ENCODE data around the gene ZNF444.
A peak's percentile ranks its signal among the peaks of the same experiment; 100 is the strongest.

The ZNF444 gene

DNA sequence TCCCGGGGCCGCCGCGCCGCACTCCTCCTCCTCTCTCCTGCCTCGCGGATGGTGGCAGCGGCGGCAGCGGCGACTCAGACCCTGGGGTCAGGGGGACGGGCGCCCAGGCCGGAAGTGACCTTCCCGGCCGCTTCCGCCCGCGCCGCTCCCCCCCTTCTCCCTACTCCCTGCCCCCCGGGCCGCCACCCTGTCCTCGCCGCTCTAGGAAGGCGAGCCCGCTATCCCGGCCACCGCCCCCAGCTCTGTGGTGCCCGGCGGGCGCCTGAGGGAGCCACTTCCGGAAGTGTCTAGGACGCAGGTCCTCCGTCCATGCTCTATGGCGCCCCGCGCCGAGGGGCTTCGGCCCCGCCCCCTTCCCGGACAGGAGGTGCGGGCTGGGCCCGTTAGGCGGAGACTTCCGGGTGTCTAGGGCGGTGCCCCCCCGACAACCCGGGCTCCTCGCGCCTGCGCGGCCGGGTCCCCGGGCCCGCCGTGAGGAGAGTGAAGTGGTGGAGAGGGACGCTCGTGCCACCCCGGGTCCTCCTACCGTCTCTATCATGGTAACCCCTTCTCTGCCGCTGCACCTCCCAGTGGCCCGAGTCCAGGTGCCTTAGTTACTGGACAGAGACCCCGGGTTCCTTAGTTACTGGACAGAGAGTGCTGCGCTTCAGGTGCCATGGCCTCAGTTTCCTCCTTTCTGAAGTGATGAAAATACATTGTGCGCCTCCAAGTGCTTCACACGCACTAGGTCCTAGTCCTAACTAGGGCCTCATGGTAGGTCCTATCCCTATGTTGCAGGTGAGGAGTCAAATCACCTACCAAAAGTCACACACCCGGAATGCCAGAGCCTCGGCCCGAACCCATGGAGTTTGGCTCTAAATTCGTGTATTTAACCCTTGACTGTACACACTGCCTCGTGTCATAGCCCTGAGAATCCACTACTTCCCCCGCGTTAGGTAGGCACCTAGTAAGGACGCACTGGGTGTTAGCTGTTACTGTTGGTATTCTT, 19.6 kb upstream of the ZNF444 start, which contains the start of gene ZNF787:
ZNF787 (minus strand) TSS at position 116 of the 988 bp plus-strand sequence. CDS start 18,078 bp downstream, outside the sequence.
- peak; percentile 92 for DNase-seq (ENCODE audit: low read depth, low spot score)

DNA sequence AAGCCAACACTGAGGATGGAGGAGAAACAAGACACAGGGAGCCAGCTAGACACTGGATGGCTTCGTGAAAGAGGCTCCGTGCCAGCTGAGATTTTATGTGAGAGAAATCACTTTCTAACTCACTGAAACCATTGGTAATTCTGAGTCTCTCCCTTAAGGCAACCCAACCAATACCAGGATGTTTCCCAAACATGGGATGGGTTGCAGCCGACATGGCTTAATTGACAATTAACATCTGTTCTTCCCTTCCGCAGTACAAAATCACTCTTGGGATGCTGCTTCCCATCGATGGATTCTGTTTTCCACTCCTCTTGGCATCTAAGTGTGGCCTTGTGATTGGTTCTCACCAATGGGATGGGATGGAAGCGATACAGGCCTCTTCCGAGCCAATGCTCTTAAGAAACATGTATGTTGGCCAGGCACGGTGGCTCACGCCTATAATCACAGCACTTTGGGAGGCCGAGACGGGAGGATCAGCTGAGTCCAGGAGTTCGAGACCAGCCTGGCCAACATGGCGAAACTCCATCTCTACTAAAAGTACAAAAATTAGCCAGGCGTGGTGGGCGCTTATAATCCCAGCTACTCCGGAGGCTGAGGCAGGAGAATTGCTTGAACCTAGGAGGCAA, 17.7 kb upstream of the ZNF444 start:
- DNase-seq (ENCODE audit: low read depth, low spot score) = no peak

DNA sequence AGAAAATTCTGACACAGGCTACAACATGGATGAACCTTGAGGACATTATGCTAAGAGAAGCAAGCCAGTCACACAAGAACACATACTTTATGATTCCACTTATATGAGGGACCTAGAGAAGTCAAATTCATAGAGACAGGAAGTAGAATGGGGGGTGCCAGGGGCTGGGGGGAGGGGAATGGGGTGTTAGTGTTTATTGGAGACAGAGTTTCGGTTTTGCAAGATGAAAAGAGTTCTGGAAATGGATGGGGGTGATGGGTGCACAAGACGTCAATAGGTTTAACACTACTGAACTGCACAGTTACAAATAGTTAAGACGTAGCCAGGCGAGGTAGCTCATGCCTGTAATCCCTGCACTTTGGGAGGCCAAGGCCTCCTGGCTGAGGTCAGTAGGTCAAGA, 16.5 kb upstream of the ZNF444 start:
- DNase-seq (ENCODE audit: low read depth, low spot score) = no peak

DNA sequence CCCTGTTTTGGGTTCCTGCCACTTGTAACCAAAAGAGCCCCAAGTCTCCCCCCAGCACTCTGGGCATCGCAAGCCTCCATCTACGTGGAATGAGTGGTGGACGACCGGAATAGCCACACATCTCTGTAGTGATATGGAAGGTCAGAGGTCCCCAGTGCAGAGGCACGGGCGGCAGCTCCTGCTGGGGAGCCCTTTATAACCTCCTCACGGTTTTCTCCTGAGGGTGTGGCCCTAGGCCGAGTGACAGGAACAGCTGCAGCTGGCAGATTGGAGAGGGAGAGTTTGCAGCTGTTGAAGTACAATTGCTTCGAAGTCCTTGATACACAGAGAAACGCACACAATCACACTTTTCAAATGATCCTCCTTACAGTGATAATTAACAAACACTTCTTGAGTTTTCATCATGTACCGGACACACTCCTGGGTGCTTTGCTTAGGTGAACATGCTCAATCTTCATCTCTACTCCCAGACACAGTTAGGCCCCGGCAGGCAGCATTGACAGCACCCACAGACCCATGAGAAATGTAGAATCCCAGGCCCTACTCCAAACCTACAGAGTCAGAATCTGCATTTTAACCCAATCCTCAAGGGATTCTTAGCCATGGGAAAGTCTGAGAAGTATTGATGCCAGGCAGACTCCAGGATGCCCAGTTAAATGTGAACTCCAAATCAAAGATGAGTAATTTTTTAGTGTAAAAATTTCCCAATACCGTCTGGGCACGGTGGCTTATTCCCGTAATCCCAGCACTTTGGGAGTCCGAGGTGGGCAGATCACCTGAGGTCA, 15.1 kb upstream of the ZNF444 start:
- DNase-seq (ENCODE audit: low read depth, low spot score) = no peak

DNA sequence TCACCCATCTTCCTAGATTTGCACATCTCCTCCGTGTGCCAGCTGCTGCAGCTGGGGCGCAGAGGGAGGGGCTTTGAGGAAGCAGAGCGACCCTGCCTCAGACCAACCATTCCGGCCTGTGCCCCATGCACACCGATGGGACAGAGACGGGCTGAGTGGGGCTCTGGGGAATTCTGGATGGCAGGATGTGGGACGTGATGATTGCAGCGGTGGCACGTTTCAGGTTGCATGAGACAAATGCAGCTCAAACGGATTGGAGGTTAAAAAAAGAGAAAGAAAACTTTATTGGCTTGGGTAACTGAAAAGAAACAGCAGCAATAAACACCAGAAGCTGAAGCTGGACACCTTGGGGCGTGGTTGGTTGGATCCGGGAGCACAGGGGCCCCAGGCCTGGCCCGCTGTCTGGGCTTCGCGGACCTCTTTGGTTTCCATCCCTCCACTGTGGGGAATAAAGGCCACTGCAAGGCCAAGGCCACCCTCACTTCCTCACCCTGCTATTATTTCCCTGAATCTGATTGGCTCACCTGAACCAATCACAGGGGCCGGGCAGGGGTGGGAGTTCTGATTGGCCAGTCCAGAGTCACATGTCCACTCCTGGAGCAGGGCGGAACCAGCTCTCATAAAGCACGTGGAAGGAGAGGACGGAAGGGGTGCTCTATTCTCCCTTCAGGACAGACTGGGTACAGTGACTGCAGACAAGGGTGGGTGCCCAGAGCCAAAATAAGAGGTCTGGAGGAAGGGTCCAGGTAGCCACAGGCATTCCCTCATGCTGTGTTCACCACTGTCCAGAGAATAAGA, 13.9 kb upstream of the ZNF444 start:
- no peak for DNase-seq (ENCODE audit: low read depth, low spot score)

DNA sequence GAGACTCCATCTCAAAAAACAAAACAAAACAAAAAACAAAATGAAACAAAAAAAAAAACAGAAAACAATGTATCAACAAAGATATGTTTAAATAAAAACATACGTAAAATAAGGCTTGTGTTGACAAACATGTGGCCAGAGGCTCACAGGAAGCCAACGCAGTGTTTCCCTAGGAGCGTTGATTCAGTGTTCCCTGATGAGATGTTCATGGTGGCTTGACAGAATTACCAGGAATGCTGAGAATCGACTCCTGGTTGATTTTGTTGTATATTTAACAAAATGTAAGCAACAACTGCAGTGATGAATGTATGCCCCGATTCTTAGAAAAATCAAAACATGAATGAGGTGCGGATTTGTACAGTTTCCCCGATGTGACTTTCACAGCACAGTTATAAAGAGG, 11.1 kb upstream of the ZNF444 start:
- DNase-seq (ENCODE audit: low read depth, low spot score) = no peak

DNA sequence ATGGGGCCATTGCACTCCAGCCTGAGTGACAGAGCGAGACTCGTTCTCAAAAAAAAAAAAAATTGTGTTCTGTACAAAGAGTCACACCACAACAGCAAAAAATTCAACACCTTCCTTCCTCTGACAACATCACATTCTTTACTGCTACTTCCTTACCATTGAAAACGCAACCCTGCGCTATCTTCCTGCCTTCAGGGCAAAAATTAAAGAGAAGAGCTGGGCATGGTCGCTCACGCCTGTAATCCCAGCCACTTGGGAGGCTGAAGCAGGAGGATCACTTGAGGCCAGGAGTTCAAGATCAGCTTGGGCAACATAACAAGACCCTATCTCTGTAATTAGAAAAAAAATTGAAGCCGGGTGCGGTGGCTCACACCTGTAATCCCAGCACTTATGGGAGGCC, 9.4 kb upstream of the ZNF444 start:
- no peak for DNase-seq (ENCODE audit: low read depth, low spot score)

DNA sequence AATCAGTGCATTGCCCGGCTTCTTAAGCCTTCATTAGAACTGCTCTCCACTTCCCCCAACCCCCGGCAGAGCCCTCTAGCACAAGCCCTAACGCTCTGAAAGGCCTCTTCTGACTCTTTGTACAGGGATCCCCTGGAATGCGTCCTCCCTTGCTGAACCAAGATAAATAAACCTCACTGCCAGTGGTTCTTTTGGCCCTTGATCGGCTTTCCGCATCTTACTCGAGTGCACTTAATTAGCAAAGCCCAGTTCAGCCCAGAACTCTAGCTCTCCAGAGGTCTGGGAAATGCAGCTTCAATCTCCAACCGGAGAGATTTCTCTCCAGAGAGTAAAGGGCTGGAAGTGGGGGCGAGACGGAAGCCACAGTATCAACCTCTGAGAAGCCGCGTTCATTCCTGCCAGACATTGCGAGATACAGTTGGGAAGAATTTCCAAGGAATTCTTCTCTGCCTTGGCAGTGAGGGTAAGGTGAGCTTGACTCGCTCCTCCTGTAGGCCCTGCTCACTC, 8.7 kb upstream of the ZNF444 start:
- DNase-seq (ENCODE audit: low read depth, low spot score) = no peak

DNA sequence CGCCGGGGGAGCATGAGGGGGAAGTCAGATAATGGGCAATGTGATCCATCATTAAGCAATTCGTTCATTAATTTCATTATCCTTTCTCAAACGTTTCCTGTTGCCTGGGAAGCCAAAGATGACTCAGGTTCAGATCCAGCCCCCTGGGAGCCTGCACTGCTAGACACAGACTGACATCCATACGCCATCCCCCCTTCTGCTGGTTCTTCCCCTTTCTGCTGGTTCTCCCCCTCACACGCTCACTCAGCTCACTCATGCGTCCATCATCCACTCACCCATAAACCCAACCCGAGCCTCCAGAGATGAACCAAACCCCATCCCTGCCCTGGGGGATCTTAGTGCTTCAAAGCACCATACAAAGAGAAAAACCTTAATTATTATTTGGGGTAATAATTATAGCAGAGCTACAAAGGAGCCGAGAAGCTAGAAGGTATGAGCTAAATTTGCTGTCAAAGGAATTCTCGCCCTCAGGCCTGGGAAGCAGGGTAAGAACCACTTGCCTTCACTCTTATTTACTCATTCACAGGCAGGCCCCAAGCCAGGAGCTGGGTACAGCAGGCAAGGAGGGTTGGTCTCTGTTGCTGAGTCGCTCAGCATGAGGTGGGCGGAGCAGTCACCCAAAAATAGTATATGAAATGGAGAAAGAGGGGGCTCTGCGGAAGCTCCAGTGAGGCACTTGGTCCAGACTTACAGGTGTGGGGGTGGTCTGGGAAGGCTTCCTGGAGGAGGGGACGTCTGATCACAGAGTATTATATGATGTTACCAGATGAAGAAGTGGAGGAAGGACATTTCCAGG, 7.0 kb upstream of the ZNF444 start:
- no peak for DNase-seq (ENCODE audit: low read depth, low spot score)

DNA sequence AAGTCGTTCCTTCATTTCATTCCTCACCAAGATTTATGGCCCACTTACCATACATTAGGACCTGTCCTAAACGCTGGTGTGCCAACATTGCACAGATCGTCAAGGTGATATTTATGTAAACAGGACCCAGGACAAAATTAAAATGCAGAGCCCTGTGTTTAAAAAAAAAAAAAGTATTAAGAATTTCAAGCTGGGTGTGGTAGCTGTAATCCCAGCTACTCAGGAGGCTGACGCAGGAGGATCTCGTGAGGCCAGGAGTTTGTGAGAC, 6.5 kb upstream of the ZNF444 start:
- no peak for DNase-seq (ENCODE audit: low read depth, low spot score)

DNA sequence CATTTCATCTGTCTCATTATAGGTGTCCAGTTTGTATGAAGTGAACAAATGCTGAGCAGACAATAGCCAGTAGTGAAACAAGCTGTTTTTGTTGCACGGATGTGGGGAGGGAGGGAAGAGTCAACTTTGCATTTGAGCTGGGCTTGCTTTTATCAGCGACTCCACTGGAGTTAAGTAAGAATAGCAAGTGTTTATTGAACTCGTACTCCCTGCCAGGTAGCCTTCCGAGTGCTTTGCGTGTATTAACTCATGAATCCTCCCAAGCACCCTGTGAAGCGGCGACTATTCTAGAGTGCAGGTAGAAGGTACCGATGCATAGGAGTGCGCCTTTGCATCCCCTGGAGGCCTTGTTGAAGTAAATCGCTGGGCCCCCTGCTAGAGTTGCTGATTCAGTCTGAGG, 4.7 kb upstream of the ZNF444 start:
- no peak for DNase-seq (ENCODE audit: low read depth, low spot score)

DNA sequence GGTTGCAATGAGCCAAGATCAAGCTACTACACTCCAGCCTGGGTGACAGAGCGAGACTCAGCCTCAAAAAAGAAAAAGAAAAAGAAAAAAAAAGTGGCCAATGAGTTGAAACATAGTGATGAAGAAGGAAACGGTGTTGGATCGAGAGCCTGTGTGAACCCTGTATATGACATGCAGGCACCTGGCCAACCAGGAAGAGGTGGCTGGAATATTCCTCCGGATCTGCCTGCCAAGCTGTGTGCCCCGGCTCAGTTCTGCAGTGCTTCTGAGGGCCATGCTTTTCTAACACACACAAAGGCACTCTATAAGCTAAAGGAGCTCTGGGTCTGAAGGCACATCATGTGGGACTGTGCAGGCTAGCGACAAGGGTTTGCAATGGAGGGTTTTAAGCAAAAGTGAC, 3.7 kb upstream of the ZNF444 start:
- DNase-seq (ENCODE audit: low read depth, low spot score) = no peak

DNA sequence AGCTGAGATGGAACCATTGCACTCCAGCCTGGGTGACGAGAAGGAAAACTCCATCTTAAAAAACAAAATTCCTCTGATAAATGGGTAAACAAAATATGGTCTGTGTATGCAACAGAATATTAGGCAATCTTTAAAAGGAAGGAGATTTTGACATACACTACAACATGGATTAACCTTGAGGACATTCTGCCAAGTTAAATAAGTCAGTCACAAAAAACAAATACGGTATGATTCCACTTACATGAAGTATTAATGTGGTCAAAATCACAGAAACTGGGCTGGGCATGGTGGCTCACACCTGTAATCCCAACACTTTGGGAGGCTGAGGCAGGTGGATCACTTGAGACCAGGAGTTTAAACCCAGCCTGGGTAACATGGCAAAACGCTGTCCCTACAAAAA, 3.0 kb upstream of the ZNF444 start:
- DNase-seq (ENCODE audit: low read depth, low spot score) = no peak

DNA sequence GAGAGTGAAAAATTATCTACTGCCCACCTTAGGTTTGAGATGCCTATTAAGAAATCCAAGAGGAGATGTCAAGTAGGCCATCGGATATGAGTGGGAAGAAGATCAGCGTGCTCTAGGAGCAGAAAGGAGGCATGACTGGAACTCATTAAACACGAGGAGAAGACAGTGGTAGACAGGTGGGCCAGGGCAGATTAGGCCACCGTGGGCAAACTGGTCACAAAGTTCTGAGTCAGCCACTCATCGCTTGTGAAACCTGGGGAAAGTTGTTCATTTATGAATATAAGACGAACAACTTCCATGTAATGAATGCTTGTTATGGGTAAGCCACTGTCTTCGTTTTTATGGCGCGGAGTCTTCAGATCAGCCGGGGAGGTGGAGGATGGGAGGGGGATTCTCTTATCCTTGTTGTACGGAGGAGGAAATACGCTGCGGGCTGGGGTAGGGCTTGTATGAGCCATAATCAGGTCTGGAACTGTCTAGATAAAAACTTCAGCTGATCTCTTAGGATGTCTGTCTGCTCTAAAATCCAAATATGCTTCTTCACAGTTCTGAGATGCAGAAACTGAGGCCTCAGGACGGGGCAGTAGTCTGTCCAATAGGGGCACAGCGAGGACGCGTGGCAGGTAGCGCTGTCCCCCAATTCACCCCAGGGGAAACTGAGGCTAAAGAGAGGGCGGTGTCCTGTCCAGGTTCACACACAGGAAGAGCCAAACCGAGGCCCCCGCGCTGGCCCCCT, 1.1 kb upstream of the ZNF444 start:
- DNase-seq (ENCODE audit: low read depth, low spot score) = no peak

DNA sequence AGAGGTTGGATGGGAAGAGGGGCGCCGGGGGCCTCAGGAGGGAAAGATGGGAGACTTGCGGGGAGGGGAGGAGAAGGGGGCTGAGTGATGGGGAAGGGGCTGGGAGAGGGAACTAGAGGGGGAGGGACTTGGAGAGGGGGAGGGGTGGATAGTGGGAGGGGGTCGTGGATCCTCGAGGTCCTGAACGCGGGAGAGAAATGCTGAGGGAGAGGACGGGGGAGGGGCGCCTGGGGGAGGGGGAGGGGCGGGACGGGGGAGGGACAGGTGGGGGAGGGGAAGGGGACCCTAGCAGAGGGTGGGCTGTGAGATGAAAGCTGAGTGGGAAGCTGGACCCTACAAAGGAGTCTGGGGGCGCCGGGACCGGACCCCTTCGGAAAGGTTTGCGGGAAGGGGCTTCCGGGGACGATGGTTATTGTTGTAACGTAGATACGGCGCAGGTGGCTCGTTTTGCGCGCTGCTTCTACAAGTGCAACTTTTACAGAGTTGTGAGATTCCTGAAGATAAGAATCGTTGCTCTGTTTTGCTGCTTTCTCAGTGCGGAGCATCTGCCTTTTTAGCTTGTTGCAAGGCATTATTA, 418 bp downstream of the ZNF444 start:
- DNase-seq (ENCODE audit: low read depth, low spot score) = no peak

DNA sequence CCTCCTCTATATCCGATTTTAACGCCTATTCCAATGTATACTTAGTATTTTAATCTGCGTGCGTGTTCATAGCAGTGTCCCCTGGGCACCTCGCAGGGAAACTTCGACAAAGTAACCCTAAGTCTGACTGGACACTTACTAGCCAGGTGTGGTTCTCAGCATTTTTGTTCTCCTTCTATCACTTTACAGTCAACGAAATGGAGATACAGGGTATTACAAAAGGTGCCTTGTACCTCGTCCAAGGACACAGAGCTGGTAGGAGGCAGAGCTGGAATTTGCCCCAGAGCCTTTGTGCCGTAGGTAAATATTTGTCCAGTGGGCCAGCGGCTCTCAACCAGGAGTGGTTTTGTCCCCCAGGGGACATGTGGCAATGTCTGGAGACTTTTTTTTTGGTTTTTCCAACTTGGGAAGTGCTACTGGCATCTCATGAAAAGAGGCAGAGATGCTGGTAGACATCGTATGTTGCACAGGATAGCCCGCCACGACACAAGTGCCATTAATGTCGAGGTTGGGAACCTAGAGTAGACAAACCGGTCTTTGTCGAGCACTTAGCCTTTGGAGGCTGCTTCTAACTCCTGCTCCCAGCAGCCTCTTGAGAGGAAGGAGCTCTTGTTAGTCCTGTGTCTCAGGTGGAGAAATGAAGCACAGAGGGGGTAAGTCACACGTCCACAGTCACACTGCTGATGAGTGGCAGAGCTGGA, 1.1 kb downstream of the ZNF444 start:
- DNase-seq (ENCODE audit: low read depth, low spot score) = no peak

DNA sequence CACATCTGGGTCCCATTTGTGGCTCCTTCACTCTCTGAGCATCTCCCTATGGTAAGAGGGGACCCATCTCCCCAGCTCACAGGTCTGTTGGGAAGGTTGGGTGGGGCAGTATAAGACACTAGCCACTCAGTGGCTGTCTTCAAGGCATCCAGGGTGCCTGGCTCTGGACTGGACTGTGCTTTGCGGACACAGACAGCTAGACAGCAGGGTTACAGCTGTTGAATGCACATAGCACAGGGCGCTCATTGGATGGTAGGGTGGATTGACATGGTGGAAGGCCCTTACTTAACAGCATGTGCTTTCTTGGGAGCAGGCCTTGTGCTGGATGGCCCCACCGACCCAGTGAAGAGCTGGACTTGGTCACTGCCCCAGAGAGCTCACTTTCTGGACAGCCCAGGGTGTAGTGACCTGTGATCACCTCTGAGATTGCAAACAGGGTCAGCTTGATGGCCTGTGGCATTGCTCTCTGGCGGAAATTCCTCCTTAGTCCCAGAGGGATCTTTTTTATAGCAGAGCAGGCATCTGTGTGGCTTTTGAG, 1.9 kb downstream of the ZNF444 start:
- DNase-seq (ENCODE audit: low read depth, low spot score) = no peak

DNA sequence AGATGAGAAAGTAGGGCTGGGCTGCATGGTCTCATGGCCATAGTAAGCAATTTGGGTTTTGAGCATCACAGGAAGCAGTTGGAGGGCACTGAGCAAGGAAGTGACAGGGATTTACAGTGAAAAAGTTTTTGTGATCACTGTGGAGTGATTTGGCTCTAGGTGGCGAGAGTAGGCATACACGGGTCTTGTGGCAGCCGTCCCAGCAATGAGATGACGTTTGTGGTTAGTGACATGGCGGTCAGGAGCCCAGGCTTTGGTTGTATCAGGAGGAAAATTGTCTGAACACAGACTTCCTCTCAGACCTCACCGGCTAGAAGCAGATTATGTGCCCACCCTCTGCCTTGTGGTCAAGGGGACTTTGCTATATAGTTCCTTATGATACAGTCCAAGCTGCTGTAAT, 3.3 kb downstream of the ZNF444 start:
- no peak for DNase-seq (ENCODE audit: low read depth, low spot score)

DNA sequence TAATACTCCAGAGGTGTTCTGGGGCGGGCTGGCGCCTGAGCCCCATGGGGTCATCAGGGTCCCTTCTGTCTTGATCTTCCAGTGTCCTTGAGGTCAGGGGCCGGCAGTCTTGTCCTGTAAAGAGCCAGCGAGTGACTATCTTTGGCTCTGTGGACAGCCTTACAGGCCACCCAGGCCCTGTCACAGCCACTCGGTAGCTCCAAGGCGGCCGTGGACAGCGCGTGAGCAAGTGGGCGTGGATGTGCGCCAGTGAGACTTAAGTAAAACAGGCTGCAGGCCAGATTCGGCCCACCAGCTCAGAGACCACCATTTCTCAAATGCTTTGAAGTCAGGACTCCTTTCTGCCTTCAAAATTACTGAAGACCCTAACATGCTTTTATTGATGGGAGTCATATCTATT, 3.7 kb downstream of the ZNF444 start:
- DNase-seq (ENCODE audit: low read depth, low spot score) = no peak
